ENCODE data around the gene GBX1.

The GBX1 gene

DNA sequence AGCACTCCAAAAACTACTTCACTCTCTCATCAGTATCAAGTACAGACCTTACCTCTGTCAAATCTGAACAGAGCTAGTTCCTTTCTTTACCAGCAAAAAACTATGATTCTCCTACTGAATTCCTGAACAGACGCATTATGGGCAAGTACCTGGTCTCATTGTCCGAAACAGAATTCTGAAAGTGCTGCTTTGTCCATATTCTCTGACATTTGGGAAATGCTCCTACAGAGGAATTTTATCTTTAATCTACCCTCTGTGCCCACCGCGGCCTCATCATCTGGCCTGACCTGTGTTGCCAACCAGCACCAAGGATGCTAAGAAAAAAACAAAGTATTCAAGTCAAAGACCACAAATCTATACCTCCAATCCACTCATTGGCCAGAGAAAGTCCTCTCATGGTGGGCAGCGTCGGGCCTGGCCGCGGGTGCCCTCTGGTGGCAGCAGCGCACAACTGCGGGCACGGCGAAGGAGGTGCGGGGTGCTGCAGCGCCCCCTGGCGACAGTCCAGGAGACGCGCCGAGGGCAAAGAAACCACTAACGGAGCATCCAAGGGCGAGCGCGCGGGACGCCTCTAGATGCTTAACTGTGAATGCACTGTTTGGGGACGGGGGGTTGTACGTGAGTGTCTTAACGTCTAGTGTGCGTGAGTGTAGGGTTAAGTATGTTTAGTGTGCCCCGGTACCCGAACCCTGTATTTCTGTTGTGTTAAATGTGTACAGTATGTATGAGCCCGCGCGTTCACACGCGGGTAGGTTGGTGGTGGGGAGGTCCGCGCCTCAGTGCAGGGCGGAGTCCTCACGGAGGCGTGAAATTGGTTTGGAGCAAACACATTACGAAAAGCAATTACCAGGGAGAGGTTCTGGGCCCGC, 5.0 kb upstream of the GBX1 start:
- no peak for DNase-seq

DNA sequence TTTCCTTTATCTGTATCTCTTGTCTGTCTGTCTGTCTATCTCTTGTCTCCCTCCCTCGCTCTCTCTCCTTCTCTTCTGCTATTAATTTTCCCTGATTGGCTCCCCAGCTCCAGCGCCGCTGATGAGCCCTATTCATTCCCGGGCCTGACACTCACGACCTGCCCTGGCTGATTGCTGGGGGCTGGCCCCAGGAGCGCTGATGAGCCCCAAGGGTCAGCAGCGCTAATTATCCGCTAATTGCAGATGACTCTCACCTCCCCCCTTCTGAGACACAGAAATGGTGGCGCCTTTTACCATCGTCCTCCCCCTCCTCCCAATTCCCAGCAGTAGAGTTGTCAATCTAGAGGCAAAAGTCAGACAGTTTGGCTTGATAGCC, 1.3 kb upstream of the GBX1 start:
- DNase-seq, result no peak

- DNase-seq, result no peak
Observed at GRCh38 chr7:151168003-151168786, 701 bp upstream of the GBX1 start.

DNA sequence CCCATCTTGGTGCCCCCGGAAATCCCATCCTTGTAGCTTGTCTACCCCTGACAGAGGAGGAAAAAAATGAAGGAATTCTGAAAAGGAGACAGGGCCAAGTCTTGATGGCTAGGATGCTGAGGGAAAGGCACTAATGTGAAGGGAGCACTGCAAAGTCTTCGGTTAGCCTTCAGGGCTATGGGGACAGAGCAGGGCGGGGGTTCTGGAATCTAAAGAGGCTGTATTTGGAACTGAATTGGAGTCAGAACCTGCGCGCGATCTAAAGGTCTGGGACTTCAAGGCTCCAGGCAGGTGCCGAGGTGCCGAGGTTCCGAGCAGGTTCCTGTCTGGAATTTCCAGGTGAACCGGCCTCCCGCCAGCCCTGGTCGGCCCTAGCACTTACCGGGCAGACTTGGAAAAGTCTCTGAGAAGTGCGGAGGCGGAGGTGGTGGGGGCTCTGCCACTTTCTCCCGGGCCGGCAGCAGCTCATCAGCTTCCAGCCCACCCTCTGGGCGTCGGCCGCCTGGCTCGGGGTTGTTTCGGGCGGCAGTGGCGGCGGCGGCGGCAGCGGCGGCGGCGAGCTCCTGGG, 781 bp downstream of the GBX1 start:
- DNase-seq, result no peak

DNA sequence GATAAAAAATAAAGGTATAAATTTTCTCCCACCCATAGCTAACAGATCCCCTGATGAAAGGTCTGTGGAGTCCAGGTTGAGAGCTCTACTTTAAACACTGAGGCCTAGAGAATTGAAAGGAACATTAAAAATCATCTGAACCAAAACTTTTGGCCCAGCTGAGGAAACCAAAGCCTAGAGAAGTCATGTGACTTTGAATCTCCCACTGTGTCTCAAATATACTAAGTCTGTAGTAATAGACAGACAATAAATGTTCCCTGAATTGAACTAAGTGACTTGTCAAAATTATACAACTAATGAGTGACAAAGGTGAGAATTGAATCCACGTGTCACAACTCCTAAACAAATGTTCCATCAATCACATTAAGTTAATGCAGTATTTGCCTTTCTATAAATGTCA, 5.7 kb downstream of the GBX1 start:
- no peak for DNase-seq

GRCh38 chr7:151157645-151158329, 9.7 kb downstream of the GBX1 start:
- DNase-seq, result no peak

GRCh38 chr7:151152643-151153513, 14.6 kb downstream of the GBX1 start:
- DNase-seq, result no peak

GRCh38 chr7:151150388-151150787, 17.1 kb downstream of the GBX1 start:
- no peak for DNase-seq

DNA sequence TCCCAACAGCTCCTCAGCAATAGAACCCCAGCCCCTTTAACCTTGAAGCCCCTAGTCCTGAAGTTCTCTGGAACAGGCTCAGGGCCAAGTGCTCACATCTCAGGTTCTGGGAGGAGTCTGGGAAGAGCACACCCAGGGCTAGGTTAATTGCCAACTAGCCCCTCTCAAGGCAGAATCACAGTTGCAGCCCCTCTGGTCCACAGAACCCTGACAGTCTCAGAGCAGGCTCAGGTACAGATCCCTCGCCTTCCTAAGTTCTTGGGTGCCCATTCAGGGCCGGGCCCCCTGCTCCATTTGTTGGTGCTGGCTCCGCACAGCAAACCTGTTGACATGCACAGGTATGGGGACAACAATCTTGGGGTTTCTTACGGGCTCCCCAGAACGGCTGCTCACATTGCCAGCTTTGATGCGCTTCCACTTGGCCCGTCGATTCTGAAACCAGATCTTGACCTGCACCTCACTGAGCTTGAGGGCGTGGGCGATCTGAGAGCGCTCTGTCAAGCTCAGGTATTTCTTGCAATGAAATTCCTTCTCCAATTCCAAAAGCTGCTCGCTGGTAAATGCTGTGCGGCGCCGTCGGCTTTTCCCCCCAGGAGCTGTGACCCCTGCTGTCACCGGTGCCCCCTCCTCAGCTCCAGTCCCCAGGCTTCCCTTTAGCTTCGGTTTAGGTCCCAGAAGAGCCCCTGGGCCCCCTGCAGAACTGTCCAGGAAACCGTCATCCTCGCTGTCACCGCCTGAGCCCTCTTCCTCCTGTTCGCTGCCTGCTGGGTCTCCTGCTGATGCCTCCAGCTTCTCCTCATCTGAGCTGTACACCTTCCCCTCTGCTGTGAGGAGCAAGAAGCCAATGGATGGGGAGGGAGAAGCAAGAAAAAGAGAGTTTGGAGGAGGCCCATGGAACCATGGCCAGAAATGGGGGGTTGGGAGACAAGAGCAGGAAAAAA, 18.9 kb downstream of the GBX1 start:
- DNase-seq, result no peak

DNA sequence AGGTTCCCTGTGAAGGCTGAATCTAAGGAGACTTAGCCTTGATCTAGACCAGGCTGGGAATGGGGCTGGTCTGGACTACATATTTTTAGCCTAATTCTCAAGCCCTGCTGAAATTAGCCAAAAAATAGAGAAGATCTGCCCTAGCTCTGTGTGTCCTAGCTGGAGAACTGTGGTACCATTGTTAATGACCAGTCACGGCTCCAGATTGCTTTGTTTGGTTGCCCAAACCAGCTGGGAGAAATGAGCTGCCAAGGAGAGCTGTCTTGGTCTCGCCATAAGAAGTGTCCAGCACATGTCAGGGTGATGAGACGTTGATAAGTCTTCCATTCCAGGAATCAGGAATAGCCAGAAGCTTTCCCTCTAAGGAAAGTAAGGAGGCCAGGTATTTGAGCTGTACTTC, 20.7 kb downstream of the GBX1 start:
- DNase-seq, result no peak

DNA sequence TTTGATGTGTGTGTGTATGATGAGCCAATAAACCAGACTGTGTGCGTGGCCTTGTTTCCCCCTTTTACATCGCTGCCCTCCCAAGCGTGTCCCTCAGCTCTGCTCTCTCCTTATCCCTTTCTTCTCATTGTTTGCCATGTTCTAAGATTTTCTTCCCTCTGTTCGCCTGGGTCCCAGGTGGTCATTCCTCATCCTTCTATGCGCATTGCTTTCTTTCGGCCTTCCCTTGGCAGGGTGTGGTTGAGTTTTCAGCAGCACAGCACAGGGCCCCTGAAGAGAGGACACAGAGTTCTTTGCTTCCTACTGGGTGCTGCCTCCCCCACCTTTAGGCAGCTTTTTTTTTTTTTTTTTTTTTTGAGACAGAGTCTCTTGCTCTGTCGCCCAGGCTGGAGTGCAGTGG, 23.1 kb downstream of the GBX1 start:
- no peak for DNase-seq

GRCh38 chr7:151143261-151144015, 24.1 kb downstream of the GBX1 start:
- no peak for DNase-seq

GRCh38 chr7:151142686-151143040, 24.8 kb downstream of the GBX1 start:
- DNase-seq, result no peak

DNA sequence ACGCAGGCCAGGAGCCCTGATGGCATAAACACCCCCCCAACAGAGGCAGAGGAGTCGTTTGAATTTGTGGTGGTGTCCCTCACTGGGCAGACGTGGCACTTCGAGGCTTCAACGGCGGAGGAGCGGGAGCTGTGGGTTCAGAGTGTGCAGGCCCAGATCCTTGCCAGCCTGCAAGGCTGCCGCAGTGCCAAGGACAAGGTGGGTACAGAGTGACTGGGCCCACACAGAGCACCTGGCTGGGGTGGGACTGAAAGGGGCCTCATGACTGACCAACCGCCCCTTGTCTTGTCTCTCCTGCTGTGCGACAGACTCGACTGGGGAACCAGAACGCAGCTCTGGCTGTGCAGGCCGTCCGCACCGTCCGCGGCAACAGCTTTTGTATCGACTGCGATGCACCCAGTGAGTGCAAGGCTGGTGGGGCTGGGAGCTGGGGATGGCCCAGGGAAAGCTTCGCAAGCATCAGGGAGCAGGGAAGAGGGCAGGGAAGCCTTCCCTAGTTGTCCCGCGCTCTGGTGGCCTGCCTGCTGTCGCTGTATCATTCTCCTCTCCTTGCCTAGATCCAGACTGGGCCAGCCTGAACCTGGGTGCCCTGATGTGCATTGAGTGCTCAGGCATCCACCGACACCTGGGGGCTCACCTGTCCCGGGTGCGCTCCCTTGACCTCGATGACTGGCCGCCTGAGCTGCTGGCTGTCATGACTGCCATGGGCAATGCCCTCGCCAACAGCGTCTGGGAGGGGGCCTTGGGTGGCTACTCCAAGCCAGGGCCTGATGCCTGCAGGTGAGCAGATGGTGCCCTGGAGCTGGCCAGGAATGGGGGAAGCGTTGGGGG, 25.4 kb downstream of the GBX1 start:
- DNase-seq, result no peak

DNA sequence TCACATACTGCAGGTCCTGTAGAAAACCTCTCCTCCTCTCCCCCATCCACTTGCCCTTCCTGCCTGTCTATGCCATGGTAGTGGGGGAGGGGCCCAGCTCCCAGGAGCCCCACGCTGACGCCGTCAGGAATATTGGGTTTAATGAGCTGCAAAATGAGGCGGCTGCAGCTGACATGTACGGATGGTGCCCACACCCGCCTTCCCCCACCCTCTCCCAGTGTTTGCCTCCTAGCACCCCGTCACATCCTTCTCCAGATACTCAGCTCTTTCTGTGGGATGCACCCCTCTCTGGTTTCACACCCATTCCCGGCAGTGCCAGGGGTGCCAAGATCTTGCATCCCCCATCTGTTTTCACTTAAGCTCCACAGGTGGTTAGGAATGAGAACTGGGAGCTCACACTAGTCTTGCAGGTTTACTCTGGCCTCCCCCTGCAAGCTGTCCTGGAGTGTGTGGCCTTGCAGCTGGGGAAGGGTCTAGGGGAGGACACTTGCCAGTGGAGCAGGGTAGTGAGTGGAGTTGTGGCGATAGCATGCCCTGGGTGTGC, 26.1 kb downstream of the GBX1 start:
- no peak for DNase-seq

- no peak for DNase-seq
Observed at GRCh38 chr7:151140826-151141225, 26.7 kb downstream of the GBX1 start.

DNA sequence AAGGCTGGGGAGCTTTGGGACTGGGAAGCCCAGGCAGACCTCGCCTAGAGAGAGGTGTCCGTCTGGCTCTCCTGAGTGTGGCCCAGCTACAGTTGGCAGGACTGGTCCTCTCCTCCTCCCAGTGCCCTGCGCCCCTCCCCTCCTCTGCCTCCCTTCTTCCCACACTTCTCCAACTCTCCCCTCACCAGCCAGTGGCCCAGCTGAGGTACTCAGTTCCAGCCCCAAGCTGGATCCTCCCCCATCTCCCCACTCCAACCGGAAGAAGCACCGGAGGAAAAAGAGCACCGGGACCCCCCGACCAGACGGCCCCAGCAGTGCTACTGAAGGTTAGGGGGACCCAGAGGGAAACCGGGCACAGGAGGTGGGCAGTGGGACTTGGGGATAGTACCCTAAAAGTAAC, 27.7 kb downstream of the GBX1 start:
- no peak for DNase-seq

DNA sequence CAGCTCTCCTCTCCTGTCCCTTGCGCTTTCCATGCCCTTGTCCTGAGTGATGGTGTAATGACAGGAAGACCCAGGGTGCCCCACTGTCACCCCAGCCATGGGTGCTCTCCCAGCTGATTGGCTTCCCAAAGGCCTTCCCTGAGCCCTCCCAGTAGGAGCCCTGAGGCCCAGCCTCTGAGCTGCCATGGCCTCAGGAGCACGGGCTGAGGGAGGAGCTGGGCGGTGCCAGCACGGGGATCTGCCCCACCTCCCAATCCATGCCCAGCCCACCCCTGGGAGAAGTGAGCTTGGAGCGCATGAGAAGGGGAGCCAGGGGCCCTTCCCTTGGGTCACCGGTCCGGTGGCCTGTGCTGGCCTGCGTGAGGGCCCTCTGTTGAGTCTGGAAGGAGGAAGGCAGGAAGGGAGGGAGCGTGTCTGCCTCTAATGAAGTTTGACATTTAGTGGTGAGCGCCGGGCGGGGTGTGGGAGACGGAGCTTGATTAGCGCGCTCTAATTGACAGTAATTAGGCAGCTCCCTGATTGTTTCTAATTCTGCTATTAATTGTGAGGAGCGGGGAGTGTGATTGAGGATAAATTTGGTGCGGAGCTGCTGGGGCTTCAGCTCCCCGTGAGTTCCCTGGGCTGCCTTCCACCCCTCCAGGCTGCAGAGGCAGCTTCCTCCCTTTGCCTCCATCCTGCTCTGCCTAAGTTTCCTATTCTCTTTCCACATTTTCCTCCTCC, 28.3 kb downstream of the GBX1 start:
- DNase-seq, result no peak
